ENCODE results near the gene TTC31.

The TTC31 gene

DNA sequence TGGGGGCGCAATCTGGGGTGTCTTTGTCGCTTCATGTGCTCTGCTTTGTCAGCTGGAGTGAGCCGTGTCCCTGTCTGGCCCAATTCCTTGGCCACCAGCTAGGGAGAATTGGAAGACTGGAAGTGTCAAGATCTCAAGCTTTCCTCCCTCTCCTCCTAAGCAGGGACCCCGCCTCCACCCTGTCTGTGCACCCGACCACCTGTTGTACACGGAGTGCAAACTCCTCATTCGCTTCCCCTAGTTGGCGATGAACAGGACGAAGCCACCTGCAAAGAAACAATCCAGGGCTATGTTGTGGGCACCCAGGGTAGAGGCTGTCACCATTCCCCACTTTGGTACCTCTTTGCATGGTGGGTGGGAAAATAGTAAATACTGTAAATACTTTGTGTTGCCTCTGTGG is 44.9 kb downstream of the TTC31 start:
- DNase-seq: no peak

GRCh38 chr2:74528600-74529356 is 45.9 kb downstream of the TTC31 start:
- peak in 1 of 2 experiments; percentile 23 for DNase-seq

DNA sequence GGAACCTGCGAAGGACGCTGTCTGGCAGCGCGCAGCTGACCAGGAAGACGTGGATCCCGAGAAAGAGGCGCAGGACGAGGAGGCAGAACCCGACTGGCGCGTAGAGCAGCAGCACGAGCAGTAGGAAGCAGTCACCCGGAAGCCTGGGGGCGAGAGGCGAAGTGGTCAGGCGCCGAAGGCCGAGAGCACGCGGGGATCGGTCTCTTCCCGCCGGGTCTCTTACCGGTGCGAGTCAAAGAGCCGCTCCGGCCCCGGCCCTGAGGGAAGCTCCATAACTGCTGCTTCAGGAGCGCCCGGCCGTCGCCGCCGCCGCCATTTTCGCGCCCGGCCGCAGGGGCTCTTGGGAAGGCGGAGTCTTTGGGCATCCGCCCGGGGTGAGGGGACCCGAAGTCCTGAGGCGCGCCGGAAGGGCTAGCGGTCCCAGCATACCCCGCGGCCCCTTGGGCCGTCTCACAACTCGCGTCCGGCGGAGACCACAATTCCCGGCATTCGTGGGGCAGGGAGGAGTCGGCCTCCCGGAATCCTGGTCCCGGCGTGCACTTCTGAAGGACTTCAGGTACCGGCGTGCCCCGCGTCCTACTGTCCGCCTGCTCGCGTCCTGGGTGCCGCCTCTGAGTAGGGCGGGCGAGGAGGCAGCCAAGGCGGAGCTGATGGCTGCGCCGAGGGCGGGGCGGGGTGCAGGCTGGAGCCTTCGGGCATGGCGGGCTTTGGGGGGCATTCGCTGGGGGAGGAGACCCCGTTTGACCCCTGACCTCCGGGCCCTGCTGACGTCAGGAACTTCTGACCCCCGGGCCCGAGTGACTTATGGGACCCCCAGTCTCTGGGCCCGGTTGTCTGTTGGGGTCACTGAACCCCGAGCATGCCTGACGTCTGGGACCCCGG is 46.7 kb downstream of the TTC31 start, which contains the start of the genes AUP1 and HTRA2:
TSS of gene AUP1 (minus strand) at position 350 of the 882 bp plus-strand sequence. CDS start at position 273, 77 bp downstream.
TSS of gene HTRA2 (plus strand) at position 577 of the 882 bp plus-strand sequence. CDS start at position 651, 74 bp downstream.
- peak; percentile 84 to 87 for DNase-seq

DNA sequence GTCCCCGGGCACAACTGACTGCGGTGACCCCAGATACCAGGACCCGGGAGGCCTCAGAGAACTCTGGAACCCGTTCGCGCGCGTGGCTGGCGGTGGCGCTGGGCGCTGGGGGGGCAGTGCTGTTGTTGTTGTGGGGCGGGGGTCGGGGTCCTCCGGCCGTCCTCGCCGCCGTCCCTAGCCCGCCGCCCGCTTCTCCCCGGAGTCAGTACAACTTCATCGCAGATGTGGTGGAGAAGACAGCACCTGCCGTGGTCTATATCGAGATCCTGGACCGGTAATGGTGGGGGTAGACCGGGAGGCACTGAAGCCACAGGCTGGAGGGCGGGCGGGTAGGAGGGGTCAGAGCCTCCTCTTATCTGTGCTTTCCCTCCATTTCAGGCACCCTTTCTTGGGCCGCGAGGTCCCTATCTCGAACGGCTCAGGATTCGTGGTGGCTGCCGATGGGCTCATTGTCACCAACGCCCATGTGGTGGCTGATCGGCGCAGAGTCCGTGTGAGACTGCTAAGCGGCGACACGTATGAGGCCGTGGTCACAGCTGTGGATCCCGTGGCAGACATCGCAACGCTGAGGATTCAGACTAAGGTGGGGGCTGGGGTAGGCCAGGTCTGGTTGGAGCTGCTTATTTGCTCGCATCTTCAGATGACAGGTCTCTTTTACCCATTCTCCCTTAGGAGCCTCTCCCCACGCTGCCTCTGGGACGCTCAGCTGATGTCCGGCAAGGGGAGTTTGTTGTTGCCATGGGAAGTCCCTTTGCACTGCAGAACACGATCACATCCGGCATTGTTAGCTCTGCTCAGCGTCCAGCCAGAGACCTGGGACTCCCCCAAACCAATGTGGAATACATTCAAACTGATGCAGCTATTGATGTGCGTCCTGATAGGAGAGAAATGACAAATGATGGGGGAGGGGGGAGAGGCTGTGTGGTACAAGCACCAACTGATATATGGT is 47.6 kb downstream of the TTC31 start:
- DNase-seq: peak; percentile 27 to 42

DNA sequence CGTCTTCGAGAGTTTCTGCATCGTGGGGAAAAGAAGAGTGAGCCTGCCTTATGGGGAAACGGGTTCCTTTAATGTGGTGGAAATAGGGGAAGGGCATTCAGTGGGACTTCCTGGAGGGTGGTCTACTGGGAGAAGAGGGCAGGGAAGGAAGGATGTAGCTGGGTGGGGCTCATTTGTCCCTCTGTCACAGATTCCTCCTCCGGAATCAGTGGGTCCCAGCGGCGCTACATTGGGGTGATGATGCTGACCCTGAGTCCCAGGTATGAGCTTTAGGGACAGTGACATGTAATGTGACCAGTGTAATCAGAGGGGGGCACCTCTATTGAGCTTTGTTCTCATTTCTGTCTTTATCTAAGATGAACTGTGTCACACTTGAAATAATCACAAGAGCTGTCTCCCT is 48.8 kb downstream of the TTC31 start:
- DNase-seq: no peak

GRCh38 chr2:74532222-74532621 is 49.3 kb downstream of the TTC31 start:
- no peak for DNase-seq

DNA sequence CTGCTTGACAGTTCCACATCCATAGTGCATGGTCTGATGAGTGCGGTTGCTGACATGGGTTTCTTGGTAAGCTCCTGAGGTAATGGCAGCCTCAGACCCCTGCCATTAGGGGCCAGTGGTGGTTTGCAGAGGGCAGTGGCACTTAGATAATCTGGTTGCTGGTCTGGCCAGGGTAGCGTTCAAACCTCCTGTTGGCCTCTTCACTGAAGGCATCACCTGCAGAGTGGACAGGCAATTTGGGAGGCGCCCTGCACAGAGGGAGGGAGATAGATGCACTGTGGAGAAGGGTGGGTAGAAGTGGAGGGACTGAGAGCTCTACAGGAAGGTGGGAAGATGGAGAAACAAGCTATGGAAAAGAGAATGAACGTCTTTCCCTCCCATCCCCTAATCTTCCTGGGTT is 50.6 kb downstream of the TTC31 start:
- DNase-seq: no peak

GRCh38 chr2:74534411-74534810 is 51.5 kb downstream of the TTC31 start:
- DNase-seq: no peak

GRCh38 chr2:74535440-74535965 is 52.6 kb downstream of the TTC31 start:
- no peak for DNase-seq

GRCh38 chr2:74536166-74536950 is 53.5 kb downstream of the TTC31 start:
- DNase-seq: no peak

DNA sequence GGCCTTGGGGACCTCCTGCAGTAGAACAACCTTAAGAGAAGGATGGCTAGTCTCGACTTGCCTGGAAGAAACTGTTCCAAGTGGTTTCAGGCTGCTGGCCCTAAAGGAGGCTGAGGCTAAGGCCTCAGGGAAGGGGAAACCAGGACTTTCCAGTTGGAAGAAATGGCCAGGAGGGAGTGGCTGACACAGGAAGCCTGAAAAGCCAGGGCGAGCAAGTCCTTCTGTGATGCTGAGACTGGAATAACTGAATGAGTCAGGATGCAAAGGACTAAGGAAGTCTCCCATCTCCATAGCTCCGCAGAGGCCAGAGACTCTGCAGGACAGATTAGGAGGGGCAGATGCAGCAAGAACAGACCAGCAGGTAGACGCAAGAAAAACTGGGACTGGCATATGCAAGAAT is 54.3 kb downstream of the TTC31 start:
- no peak for DNase-seq

DNA sequence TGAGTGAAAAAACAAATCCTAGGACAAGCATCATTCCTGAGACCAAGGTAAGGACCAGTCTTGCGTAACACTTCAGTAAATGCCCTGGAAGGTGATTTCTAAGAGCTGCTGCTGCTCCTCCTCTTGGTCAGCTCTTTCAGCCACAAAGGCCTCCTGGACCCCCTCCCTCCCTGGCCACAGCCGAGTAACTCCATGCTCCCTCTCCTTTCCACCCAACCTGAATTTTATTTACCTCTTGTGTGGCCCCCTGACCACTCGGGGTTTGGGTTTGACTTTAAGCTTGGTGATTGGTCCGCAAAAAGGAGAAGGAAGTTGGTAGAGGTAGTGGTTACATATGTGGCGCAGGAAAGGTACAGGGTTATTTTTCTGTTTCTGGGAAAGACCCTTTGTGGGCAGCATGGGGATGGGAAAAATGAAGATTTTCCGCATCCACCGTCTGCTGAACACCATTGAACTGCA is 56.0 kb downstream of the TTC31 start:
- no peak for DNase-seq

DNA sequence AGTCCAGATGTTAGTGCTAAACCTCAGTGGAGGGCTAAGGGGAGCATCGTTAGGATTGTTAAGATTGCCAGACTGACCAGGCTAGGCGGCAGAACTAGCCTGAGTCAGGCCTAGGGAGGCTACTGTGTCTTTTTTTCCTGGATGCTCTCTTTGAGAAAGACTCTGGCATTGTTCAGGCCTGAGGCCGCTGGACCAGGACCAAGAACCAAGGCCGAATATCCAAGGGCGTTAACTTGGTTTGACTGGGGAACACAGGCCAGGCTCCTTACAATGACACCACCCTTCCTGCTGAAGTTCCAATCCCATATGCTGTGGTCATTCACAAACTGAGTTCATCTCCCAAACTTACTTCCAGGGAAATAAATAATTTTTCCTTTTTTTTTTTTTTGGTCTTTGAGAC is 57.4 kb downstream of the TTC31 start:
- DNase-seq: no peak

- no peak for DNase-seq
These were observed 60.1 kb downstream of the TTC31 start for GRCh38 chr2:74542978-74543377.
